Endodermal cell (in vitro differentiated cells): ENCODE measurements around the gene IFI44. TPM values are rescaled to one million over a fixed set of nuclear protein-coding genes. Genes with fewer than 3 reads are reported as not detected.

Source experiments
- DNase-seq: peaks from one replicate; pipeline ENCODE4 v3.0.0-alpha.2; 2017
- H3K27ac ChIP-seq: 2 replicates; pipeline ENCODE4 v1.5.1; 2013; ENCODE audit warnings: mild to moderate bottlenecking, low read depth, low read length, moderate library complexity
- H3K27me3 ChIP-seq: 2 replicates; pipeline ENCODE4 v1.6.1; 2013; ENCODE audit warnings: mild to moderate bottlenecking, low read length, moderate library complexity; ENCODE audit not compliant: insufficient read depth, control insufficient read depth, poor library complexity, severe bottlenecking
- H3K36me3 ChIP-seq: 2 replicates; pipeline ENCODE4 v1.7.0; 2013; ENCODE audit warnings: mild to moderate bottlenecking, low read length, moderate library complexity; ENCODE audit not compliant: control insufficient read depth, insufficient read depth
- H3K4me1 ChIP-seq: one replicate; pipeline ENCODE4 v1.7.0; 2013; ENCODE audit warnings: low read length; ENCODE audit not compliant: control insufficient read depth, insufficient read depth
- H3K4me3 ChIP-seq: 2 replicates; pipeline ENCODE4 v1.5.1; 2013; ENCODE audit warnings: mild to moderate bottlenecking, low read length, moderate library complexity
- H3K9ac ChIP-seq: 2 replicates; pipeline ENCODE4 v1.6.1; 2013; ENCODE audit warnings: mild to moderate bottlenecking, low read length, moderate library complexity; ENCODE audit not compliant: poor library complexity, severe bottlenecking; ENCODE audit errors: extremely low read depth
- H3K9me3 ChIP-seq: 2 replicates; pipeline ENCODE4 v1.6.1; 2013; ENCODE audit warnings: mild to moderate bottlenecking, low read length, moderate library complexity; ENCODE audit not compliant: control insufficient read depth
- H3K27ac Mint-ChIP-seq: 2 replicates; pipeline ENCODE4 v1.8.0; 2020; ENCODE audit warnings: mixed read lengths
- H3K27me3 Mint-ChIP-seq: 2 replicates; pipeline ENCODE4 v1.8.0; 2021; ENCODE audit warnings: mild to moderate bottlenecking, mixed read lengths; ENCODE audit not compliant: insufficient read depth
- H3K36me3 Mint-ChIP-seq: 2 replicates; pipeline ENCODE4 v1.8.0; 2020; ENCODE audit warnings: low read depth, mixed read lengths
- H3K4me1 Mint-ChIP-seq: 2 replicates; pipeline ENCODE4 v1.8.0; 2020; ENCODE audit warnings: mixed read lengths
- H3K4me3 Mint-ChIP-seq: 2 replicates; pipeline ENCODE4 v1.8.0; 2020; ENCODE audit warnings: mild to moderate bottlenecking, moderate library complexity, mixed read lengths
- H3K9me3 Mint-ChIP-seq: 2 replicates; pipeline ENCODE4 v1.8.0; 2020; ENCODE audit warnings: mild to moderate bottlenecking, mixed read lengths
- WGBS, 2 experiments: methylation state at CpG; one replicate each; pipeline versions ENCODE4 v1.1.5 to v1.1.7; 2013; ENCODE audit warnings: missing lambda C conversion rate in 2 of 2, mixed read lengths in 1 of 2; ENCODE audit not compliant: insufficient coverage in 1 of 2, insufficient read length in 1 of 2; 5-methylcytosine and 5-hydroxymethylcytosine counted together
- total RNA-seq, 2 donors: library from RNA; stranded (reverse); fragmentation: NEBNext Ultra II Directional in 1 of 2; extraction: Animal tissue kit (Norgen Biotek cat#: 25700) in 1 of 2; gene quantifications; 2 replicates in 1 of 2; 3 replicates in 1 of 2; pipeline ENCODE4 v1.2.1, GENCODE V29; 2021
- TF ChIP-seq, protein P1 (sequence below): fragments of 200-600 bp; sonication (generic); conservative IDR thresholded peaks from 2 replicates; pipeline ENCODE4 v1.5.0; 2021; ENCODE audit warnings: antibody characterized with exemption, mild to moderate bottlenecking

Gene IFI44
- total RNA-seq, 2 donors from 2014 or later: not detected

- H3K27me3 ChIP-seq: no peaks in the 10 kb centered on the region
- 96 to 100% methylated on average over 4 to 5 of the region's 5 CpGs for WGBS, 2 experiments
- H3K9me3 Mint-ChIP-seq: no peaks in the 10 kb centered on the region
- H3K9me3 ChIP-seq: peaks cover 5% of the 10 kb centered on the region
- no peak overlapping the region for H3K4me3 ChIP-seq
- H3K4me3 Mint-ChIP-seq: no peak overlapping the region
- peaks cover 3% of the 10 kb centered on the region for H3K4me1 ChIP-seq
- DNase-seq: no peak
- no peaks in the 10 kb centered on the region for H3K36me3 Mint-ChIP-seq
- TF ChIP-seq, protein P1, sequence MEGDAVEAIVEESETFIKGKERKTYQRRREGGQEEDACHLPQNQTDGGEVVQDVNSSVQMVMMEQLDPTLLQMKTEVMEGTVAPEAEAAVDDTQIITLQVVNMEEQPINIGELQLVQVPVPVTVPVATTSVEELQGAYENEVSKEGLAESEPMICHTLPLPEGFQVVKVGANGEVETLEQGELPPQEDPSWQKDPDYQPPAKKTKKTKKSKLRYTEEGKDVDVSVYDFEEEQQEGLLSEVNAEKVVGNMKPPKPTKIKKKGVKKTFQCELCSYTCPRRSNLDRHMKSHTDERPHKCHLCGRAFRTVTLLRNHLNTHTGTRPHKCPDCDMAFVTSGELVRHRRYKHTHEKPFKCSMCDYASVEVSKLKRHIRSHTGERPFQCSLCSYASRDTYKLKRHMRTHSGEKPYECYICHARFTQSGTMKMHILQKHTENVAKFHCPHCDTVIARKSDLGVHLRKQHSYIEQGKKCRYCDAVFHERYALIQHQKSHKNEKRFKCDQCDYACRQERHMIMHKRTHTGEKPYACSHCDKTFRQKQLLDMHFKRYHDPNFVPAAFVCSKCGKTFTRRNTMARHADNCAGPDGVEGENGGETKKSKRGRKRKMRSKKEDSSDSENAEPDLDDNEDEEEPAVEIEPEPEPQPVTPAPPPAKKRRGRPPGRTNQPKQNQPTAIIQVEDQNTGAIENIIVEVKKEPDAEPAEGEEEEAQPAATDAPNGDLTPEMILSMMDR: no peak
- H3K27me3 Mint-ChIP-seq: peaks cover 8% of the 10 kb centered on the region
- H3K27ac Mint-ChIP-seq: no peak overlapping the region
- no peak overlapping the region for H3K27ac ChIP-seq
- H3K4me1 Mint-ChIP-seq: peaks cover 2% of the 10 kb centered on the region
- H3K9ac ChIP-seq: no peak overlapping the region
- no peaks in the 10 kb centered on the region for H3K36me3 ChIP-seq
These were observed 45.0 kb upstream of the IFI44 start for GRCh38 chr1:78604643-78605042.

GRCh38 chr1:78606274-78606673 is 43.4 kb upstream of the IFI44 start:
- no peaks in the 10 kb centered on the region for H3K27me3 ChIP-seq
- H3K9ac ChIP-seq: no peak overlapping the region
- 93 to 100% methylated on average over 2 of the region's 2 CpGs for WGBS, 2 experiments
- Mint-ChIP-seq H3K36me3 (no peaks in the 10 kb centered on the region), H3K27ac (no peak overlapping the region), H3K4me3 (no peak overlapping the region), H3K9me3 (no peaks in the 10 kb centered on the region), H3K4me1 (peaks cover 2% of the 10 kb centered on the region), H3K27me3 (peaks cover 25% of the 10 kb centered on the region)
- H3K27ac ChIP-seq: no peak overlapping the region
- H3K36me3 ChIP-seq: no peaks in the 10 kb centered on the region
- no peak overlapping the region for H3K4me3 ChIP-seq
- no peak for DNase-seq
- H3K9me3 ChIP-seq: peaks cover 5% of the 10 kb centered on the region
- H3K4me1 ChIP-seq: peaks cover 3% of the 10 kb centered on the region
- TF ChIP-seq, protein P1: no peak

- no peak overlapping the region for H3K9ac ChIP-seq
- H3K4me3 ChIP-seq: no peak overlapping the region
- WGBS, 2 experiments: 91% methylated on average over 5 of the region's 5 CpGs; no CpG with 5 or more reads in 1 of the 2 experiments
- Mint-ChIP-seq H3K36me3 (no peaks in the 10 kb centered on the region), H3K9me3 (no peaks in the 10 kb centered on the region), H3K27me3 (peaks cover 34% of the 10 kb centered on the region), H3K27ac (no peak overlapping the region), H3K4me1 (peaks cover 2% of the 10 kb centered on the region), H3K4me3 (no peak overlapping the region)
- peaks cover 3% of the 10 kb centered on the region for H3K4me1 ChIP-seq
- no peaks in the 10 kb centered on the region for H3K27me3 ChIP-seq
- DNase-seq: no peak
- H3K27ac ChIP-seq: no peak overlapping the region
- no peaks in the 10 kb centered on the region for H3K36me3 ChIP-seq
- H3K9me3 ChIP-seq: peaks cover 5% of the 10 kb centered on the region
- TF ChIP-seq, protein P1: peak; percentile 81
These were observed 42.2 kb upstream of the IFI44 start for GRCh38 chr1:78607334-78607927.
